Fibroblast of villous mesenchyme (primary cell): ENCODE measurements around the gene CCN5. TPM values are rescaled to one million over a fixed set of nuclear protein-coding genes. Genes with fewer than 3 reads are reported as not detected.

Source experiments
- DNase-seq: peaks from one replicate; pipeline ENCODE4 v3.0.0-alpha.2; 2010; ENCODE audit warnings: low read depth
- H3K4me3 ChIP-seq: 2 replicates; pipeline ENCODE4 v1.5.1; 2011; ENCODE audit warnings: low read depth, mild to moderate bottlenecking, low read length
- CTCF ChIP-seq: IDR thresholded peaks from 2 replicates; pipeline ENCODE4 v1.5.1; 2012; ENCODE audit warnings: low read depth, mild to moderate bottlenecking, low read length; ENCODE audit not compliant: insufficient read depth
- total RNA-seq: library from RNA; depleted of rRNA; stranded (reverse); fragments of >200 nt; gene quantifications from 2 replicates; pipeline ENCODE4 v1.2.3, GENCODE V29; 2012

The CCN5 gene
- total RNA-seq, 1 donor: 1.7 TPM

DNA sequence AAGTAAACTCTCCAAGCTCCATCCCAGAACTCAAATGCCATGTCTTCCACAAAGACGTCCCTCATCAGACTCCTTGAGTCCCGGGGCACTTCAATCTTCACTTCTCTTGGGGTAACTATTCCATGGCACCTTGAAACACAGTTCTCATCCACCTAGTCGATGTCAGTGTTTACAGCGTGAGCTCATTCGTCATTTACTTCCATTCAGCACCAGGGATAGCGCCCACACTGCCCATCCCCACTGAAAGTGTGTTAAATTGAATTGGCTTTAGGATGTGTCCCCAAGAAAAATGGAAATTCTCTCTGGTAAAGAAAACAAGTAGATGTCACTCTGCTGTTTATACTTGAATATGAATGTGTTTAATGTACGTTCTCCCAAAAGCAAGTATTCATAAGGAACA is 61.8 kb downstream of the CCN5 start:
- no peak overlapping the region for H3K4me3 ChIP-seq
- no peak for TF ChIP-seq CTCF
- DNase-seq: peak; percentile 24

Other genes starting within 250 kb of the CCN5 start
- gene TTPAL, start 239.5 kb upstream of the CCN5 start, total RNA-seq: 16.1 and 22.9 TPM in 2 replicates
- 90.5 and 136 TPM in 2 replicates for gene SERINC3, start 193.3 kb upstream of the CCN5 start, total RNA-seq
- 160 and 220 TPM in 2 replicates for gene PKIG, start 132.8 kb upstream of the CCN5 start, total RNA-seq
- 6.4 and 10.4 TPM in 2 replicates for gene ADA, start 63.7 kb upstream of the CCN5 start, total RNA-seq
- 0.32 and 1.7 TPM in 2 replicates for gene KCNK15, start 30.5 kb downstream of the CCN5 start, total RNA-seq
- under 0.01 TPM in 1 of 2 replicates, not detected in the other for gene RIMS4, start 95.2 kb downstream of the CCN5 start, total RNA-seq
- 93.7 and 147 TPM in 2 replicates for gene YWHAB, start 170.3 kb downstream of the CCN5 start, total RNA-seq
- 10.8 and 11.0 TPM in 2 replicates for gene PABPC1L, start 194.7 kb downstream of the CCN5 start, total RNA-seq
- gene TOMM34, start 245.0 kb downstream of the CCN5 start, total RNA-seq: 15.1 and 22.0 TPM in 2 replicates